Measurements from ENCODE around the gene MT1X. TPM values are rescaled to one million over a fixed set of nuclear protein-coding genes. Genes with fewer than 3 reads are reported as not detected.

MT1X gene
- total and polyA plus RNA-seq, 2 of the 13 experiments (the other 11 are each of a cell fraction or from before 2014, with no cell fraction given) = 19.7 to 288 TPM

GRCh38 chr16:56677474-56677873, 4.8 kb upstream of the MT1X start:
- Histone ChIP-seq H3K9ac (ENCODE audit: insufficient read depth, low read depth, low read length) (no peak overlapping the region), H3K9me3 (ENCODE audit: low read length) (no peaks in the 10 kb centered on the region), H3K4me1 (ENCODE audit: insufficient read depth, low read length) (peaks cover 24% of the 10 kb centered on the region), H3K4me3 (replicated peaks in 1 of 3; ENCODE audit: insufficient read depth in 1 of 3, low read depth in 2 of 3, low read length in 3 of 3) (no peak overlapping the region), H3K27ac (ENCODE audit: extremely low read length, insufficient read depth, low read length) (no peak overlapping the region), H3K36me3 (replicated peaks in 1 of 2; ENCODE audit: control insufficient read depth in 1 of 2, insufficient read depth in 2 of 2, low read length in 2 of 2) (no peaks in the 10 kb centered on the region), H2AFZ (ENCODE audit: low read length) (no peak overlapping the region), H4K20me1 (ENCODE audit: insufficient read depth, low read length) (no peaks in the 10 kb centered on the region), H3K4me2 (ENCODE audit: low read depth, low read length) (no peak overlapping the region), H3K79me2 (ENCODE audit: insufficient read depth, low read length) (no peaks in the 10 kb centered on the region), H3K27me3 (ENCODE audit: control insufficient read depth in 1 of 2, insufficient read depth in 2 of 2, low read length in 2 of 2) (peaks cover 0 to 27% of the 10 kb centered on the region in 2 experiments; a peak in 2 of 5 replicates)
- BruUV-seq (replicated peaks) = no TSS peak
- in situ Hi-C loops (cut with HindIII; ENCODE audit: extremely low pct_ligation_motif_present, low pct_unique_long_range_greater_than_20kb) (no loop called here), intact Hi-C loops (cut with micrococcal nuclease; ENCODE audit: unreplicated experiment) (no loop called here)
- FAIRE-seq = no peak
- ChIA-PET CTCF (ENCODE audit: low intra/inter-chr PET ratio, low total read pairs) (no interaction called here), POLR2A (no interaction called here)
- WGBS (ENCODE audit: low lambda C conversion rate) = 5% methylated on average over 3 of the region's 3 CpGs
- no peak for ATAC-seq
- no peak for TF ChIP-seq FOXP1 (IDR thresholded peaks at IDR 0.05)
- TF ChIP-seq FOXP1 (CRISPR knock-in tag; IDR thresholded peaks at IDR 0.05) = no peak
- TF ChIP-seq, protein P1, sequence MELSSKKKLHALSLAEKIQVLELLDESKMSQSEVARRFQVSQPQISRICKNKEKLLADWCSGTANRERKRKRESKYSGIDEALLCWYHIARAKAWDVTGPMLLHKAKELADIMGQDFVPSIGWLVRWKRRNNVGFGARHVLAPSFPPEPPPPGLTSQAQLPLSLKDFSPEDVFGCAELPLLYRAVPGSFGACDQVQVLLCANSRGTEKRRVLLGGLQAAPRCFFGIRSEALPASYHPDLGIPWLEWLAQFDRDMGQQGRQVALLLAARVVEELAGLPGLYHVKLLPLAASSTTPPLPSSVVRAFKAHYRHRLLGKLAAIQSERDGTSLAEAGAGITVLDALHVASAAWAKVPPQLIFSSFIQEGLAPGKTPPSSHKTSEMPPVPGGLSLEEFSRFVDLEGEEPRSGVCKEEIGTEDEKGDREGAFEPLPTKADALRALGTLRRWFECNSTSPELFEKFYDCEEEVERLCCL (CRISPR knock-in tag; IDR thresholded peaks at IDR 0.05; ENCODE audit: borderline replicate concordance) = no peak
- TF ChIP-seq REPIN1 (CRISPR knock-in tag; IDR thresholded peaks at IDR 0.05; ENCODE audit: borderline replicate concordance, low read depth) = no peak
- TF ChIP-seq ZNF652 (CRISPR knock-in tag; IDR thresholded peaks at IDR 0.05; ENCODE audit: borderline replicate concordance, low read depth) = no peak
- TF ChIP-seq ZNF160 (CRISPR knock-in tag; IDR thresholded peaks at IDR 0.05) = no peak
- no peak for TF ChIP-seq ZNF777 (CRISPR knock-in tag; IDR thresholded peaks at IDR 0.05)
- no peak for TF ChIP-seq ZNF841 (CRISPR knock-in tag; IDR thresholded peaks at IDR 0.05; ENCODE audit: borderline replicate concordance)
- TF ChIP-seq, protein P2, sequence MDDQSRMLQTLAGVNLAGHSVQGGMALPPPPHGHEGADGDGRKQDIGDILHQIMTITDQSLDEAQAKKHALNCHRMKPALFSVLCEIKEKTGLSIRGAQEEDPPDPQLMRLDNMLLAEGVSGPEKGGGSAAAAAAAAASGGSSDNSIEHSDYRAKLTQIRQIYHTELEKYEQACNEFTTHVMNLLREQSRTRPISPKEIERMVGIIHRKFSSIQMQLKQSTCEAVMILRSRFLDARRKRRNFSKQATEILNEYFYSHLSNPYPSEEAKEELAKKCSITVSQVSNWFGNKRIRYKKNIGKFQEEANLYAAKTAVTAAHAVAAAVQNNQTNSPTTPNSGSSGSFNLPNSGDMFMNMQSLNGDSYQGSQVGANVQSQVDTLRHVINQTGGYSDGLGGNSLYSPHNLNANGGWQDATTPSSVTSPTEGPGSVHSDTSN (CRISPR knock-in tag; IDR thresholded peaks at IDR 0.05; ENCODE audit: borderline replicate concordance) = no peak
- TF ChIP-seq CENPX (CRISPR knock-in tag; IDR thresholded peaks at IDR 0.05) = no peak
- TF ChIP-seq TCF7L2 (IDR thresholded peaks at IDR 0.05; ENCODE audit: low read depth, low read length) = no peak
- TF ChIP-seq HNRNPK (IDR thresholded peaks at IDR 0.05; ENCODE audit: low read depth, low read length, poor library complexity, severe bottlenecking) = no peak
- TF ChIP-seq NR2C2 (CRISPR knock-in tag; IDR thresholded peaks at IDR 0.05; ENCODE audit: borderline replicate concordance) = no peak
- no peak for DNase-seq (ENCODE audit: low spot score)

Data from HepG2 (cell line).